Activated T-helper 1 cell treated with anti-CD3 and anti-CD28 coated beads, Interleukin-2, amount 50 U/mL, for 16 hours (primary cell): ENCODE data around the gene ZSCAN10.
"Not testable (repeated sequence)": the region's sequence is repeated elsewhere in the genome, so short reads cannot be mapped to it uniquely, and the experiment has no call there.

ENCODE experiments used
- DNase-seq, 2 donors: peaks; one replicate each; pipeline ENCODE4 v3.0.0-alpha.2; 2020; ENCODE audit warnings: low read depth in 1 of 2, low spot score in 1 of 2

Gene ZSCAN10

GRCh38 chr16:3098459-3099394, at the start of gene ZSCAN10:
Gene ZSCAN10 (minus strand): TSS chr16:3099294. CDS start chr16:3092937, 6,357 bp downstream.
- no peak for DNase-seq

- no peak for DNase-seq
Observed at GRCh38 chr16:3148256-3149192, 49.4 kb upstream of the ZSCAN10 start.

GRCh38 chr16:3147757-3148104, 48.6 kb upstream of the ZSCAN10 start:
- no peak for DNase-seq

GRCh38 chr16:3147046-3147756, 48.1 kb upstream of the ZSCAN10 start:
- DNase-seq = no peak

- DNase-seq = no peak
Observed at GRCh38 chr16:3145660-3146059, 46.6 kb upstream of the ZSCAN10 start.

- no peak for DNase-seq
Observed at GRCh38 chr16:3145151-3145550, 46.1 kb upstream of the ZSCAN10 start.

- DNase-seq = no peak
Observed at GRCh38 chr16:3144321-3144983, 45.4 kb upstream of the ZSCAN10 start.

- DNase-seq = no peak
Observed at GRCh38 chr16:3143598-3144320, 44.7 kb upstream of the ZSCAN10 start.

GRCh38 chr16:3143189-3143588, 44.1 kb upstream of the ZSCAN10 start:
- DNase-seq = no peak

GRCh38 chr16:3142770-3143169, 43.7 kb upstream of the ZSCAN10 start:
- no peak for DNase-seq

GRCh38 chr16:3142327-3142726, 43.2 kb upstream of the ZSCAN10 start:
- no peak for DNase-seq

GRCh38 chr16:3141781-3142311, 42.8 kb upstream of the ZSCAN10 start:
- DNase-seq = no peak

GRCh38 chr16:3140603-3141427, 41.7 kb upstream of the ZSCAN10 start:
- no peak for DNase-seq

GRCh38 chr16:3139561-3139960, 40.5 kb upstream of the ZSCAN10 start:
- DNase-seq = not testable (repeated sequence)

GRCh38 chr16:3138823-3139426, 39.8 kb upstream of the ZSCAN10 start:
- no peak for DNase-seq

GRCh38 chr16:3138342-3138741, 39.2 kb upstream of the ZSCAN10 start:
- DNase-seq = no peak

- no peak for DNase-seq
Observed at GRCh38 chr16:3137267-3137666, 38.2 kb upstream of the ZSCAN10 start.

GRCh38 chr16:3135126-3135715, 36.1 kb upstream of the ZSCAN10 start:
- DNase-seq = no peak
